Posterior cingulate gyrus (tissue), 11 donors: Measurements from ENCODE around the gene TUB.
A peak's percentile ranks its signal among the peaks of the same experiment; 100 is the strongest.

Source experiments
- DNase-seq, 10 donors: peaks; one replicate each; pipeline versions ENCODE4 v3.0.0 to v3.0.0-alpha.2; 2020 to 2021; ENCODE audit warnings: mixed read lengths in 3 of 10
- intact Hi-C: fragments of 100-400 bp; cut with DNase I; formaldehyde crosslinking; loops from one replicate; pipeline ENCODE4 v1.15.1; 2023

Gene TUB, protein sequence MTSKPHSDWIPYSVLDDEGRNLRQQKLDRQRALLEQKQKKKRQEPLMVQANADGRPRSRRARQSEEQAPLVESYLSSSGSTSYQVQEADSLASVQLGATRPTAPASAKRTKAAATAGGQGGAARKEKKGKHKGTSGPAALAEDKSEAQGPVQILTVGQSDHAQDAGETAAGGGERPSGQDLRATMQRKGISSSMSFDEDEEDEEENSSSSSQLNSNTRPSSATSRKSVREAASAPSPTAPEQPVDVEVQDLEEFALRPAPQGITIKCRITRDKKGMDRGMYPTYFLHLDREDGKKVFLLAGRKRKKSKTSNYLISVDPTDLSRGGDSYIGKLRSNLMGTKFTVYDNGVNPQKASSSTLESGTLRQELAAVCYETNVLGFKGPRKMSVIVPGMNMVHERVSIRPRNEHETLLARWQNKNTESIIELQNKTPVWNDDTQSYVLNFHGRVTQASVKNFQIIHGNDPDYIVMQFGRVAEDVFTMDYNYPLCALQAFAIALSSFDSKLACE

GRCh38 chr11:8080674-8081590, at the start of gene TUB:
Gene TUB (plus strand): TSS chr11:8081211. CDS start chr11:8081511, 300 bp downstream.
- intact Hi-C loops = loop anchor here (10.0 kb wide), 1 partner anchor 186 kb away; no protein-coding TSS in a partner anchor
- peak in 7 of 10 donors; percentile 36 to 92 (median 51) for DNase-seq

- intact Hi-C loops = loop anchor here (2.0 kb wide), 1 partner anchor 67 kb away; no protein-coding TSS in a partner anchor
- DNase-seq = no peak
Measured at GRCh38 chr11:8031248-8032115, 49.5 kb upstream of the TUB start.

DNA sequence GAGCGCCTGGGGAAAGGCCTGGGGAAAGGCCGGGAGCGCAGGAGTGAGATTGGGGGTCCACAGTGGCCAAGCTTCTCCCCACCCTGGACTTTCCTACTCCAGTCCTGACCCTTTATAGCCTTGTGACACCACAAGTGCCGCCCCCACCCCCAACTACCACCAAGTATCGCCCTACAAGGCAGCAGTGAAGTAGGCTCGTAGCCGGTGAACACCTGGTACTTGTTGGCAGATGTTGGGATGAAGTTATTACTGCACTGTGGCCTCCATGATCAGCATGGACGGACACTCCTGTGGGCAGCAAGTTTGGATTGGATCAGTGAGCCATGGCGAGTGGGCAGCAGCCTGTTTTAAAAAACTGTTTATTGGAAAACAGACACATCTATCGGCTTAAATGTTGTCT, 48.9 kb upstream of the TUB start:
- DNase-seq = no peak
- intact Hi-C loops = loop anchor here (2.0 kb wide), 1 partner anchor 67 kb away; no protein-coding TSS in a partner anchor

DNA sequence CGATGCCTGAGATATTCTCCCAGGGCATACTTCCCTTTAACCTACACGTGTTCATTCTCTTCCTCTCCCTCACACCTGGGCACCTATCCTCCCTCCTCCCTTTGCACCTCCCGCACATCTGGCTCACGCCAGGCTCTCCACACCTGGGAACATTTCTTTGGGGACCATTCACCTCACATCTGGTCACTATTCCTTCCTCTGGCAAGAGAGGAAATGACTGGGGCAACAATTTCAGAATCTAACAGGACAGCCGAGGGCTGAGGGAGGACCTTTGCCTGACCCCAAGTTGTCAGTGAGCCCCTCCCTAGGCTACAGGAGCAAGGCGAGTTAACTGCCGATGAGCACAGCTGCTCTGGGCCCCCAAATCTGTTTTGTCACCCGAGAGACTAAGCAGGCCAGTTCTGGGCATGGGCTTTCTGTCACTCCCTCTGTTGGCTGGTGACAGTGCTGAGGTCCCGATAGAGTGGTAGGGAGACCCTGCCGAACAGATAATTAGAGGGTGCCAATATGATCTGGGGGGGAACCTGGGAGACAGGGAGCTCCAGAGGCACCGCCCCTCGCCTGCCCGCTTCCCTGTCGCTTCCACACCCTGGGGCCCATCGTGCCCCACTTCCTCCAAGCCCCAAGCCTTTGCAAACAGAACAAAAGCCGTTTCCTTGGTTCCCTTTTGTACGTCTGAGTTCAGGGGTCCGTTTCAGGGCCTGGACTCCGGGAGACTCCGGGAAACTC, 48.3 kb upstream of the TUB start:
- no peak for DNase-seq
- intact Hi-C loops = loop anchor here (2.0 kb wide), 1 partner anchor 66 kb away; no protein-coding TSS in a partner anchor

GRCh38 chr11:8033305-8034105, 47.5 kb upstream of the TUB start:
- peak; percentile 58 to 96 (median 77) for DNase-seq
- intact Hi-C loops = loop anchor here (2.0 kb wide), 1 partner anchor 65 kb away; no protein-coding TSS in a partner anchor

DNA sequence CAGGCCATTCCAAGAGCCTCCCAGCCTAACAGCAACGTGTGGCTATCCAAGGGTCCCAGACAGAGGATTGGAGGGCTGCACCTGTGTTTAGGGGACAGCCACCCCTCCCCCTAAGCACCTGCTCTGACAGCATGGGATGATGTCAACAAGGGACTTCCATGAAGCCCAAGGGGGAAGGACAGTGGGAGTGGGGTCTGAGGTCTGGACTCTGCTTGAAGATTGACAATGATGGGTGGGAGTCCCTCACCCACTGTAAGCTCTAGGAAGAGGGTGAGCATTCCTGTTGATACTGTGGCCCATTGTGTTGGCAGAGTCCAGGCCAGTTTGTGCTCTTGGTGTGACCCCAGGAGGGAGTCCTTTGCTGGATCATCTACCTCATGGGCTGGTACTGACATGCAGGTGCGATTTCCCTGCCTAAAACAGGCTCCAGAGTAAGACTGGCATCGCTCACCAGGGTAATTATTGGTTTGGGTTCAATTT, 46.9 kb upstream of the TUB start:
- no peak for DNase-seq
- intact Hi-C loops = no loop called here

DNA sequence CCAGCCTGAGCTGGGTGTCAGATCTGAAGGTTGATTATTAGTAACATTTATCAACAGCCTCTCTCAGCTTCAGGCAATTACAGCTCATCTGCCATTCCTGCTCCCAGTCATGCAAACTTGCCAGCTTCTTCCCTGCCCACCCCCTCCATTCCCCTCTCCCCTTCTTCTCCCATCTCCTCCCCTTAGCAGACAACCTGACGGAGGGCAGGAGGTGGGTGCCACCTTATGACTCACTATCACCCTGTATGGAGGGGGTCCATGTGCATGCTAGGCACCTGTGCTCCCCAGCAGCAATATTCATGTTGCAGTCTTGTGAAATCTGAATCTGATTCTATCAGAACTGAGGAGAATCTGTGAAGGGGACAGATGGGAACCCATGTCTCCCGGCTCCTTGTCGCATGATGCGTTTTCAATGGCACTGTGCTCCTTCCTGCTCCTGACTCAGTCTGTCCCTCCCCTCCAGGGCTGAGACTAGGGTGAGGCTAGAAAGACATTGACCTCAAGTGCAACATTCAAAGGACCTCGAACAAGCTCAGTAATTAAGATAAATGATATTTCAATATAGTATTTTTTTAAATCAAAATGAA, 46.3 kb upstream of the TUB start:
- DNase-seq = no peak
- intact Hi-C loops = no loop called here

DNA sequence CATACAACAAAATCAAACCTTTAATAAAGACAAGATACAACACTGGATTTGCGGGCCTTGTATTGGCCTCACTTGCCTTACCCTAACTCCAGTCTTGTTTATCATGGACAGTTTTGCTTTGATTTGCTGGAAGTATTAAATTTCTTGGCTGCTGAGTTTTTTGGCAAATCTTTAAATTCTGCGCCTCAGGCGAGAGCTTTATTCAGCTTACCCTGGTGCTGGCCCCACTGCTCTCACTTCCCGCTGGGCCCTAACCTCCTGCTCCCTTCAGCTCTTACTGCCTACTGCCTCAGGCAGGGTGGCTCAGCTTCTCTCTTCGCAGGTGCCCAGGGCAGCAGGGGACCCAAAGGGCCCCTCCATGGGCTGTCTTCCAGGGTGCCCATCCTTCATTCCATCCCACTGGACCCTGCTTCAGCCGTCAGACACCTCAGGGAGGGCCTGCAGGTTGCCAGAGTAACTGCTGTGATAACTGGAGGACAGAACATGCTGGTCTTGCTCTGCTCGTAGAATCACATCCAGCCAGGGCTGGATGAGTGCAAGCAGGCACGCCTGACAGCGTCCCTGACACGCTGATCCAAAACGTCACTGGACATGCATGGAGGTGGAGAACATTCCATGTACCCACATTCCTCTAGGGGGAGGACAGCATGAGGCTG, 45.7 kb upstream of the TUB start:
- DNase-seq = no peak
- intact Hi-C loops = no loop called here

- no peak for DNase-seq
- intact Hi-C loops = no loop called here
Measured at GRCh38 chr11:8036002-8036802, 44.8 kb upstream of the TUB start.

GRCh38 chr11:8036986-8037385, 44.0 kb upstream of the TUB start:
- intact Hi-C loops = no loop called here
- no peak for DNase-seq

- intact Hi-C loops = no loop called here
- peak in 6 of 10 donors; percentile 55 to 92 (median 74) for DNase-seq
Measured at GRCh38 chr11:8038393-8038792, 42.6 kb upstream of the TUB start.

DNA sequence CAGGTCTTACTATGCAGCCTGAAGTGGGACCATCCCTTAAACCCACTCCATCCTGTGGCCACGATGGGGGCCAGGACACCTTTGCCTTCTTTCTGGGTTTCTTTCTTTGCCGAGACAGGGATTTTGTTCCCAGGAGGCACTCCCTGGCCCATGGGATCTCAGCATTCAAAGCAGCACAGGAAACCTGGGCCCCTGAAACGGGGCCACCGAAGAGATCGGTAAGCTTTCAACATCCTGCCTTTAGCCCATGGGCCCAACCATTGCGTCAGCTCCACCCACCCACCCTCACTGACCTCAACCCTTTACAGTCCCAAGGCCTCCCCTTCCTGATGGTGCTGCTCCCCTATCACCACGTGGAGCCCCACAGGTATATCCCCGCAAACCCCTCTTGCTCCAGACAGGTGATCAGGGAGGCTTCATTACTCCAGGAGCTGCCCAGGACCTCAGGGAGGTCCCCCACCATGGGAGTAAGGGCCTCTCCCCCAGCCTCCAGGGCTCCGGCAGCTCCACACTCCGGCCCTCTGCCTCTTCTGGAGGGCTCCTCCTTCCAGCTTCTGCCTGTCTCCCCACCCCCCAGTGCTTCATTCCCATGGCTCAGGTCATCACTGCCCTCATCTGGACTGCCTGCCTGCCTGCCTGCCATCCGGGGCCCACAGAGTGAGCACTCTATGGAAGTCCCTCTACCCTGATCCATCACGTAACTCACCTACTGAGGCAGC, 42.0 kb upstream of the TUB start:
- intact Hi-C loops = no loop called here
- DNase-seq = peak in 1 of 10 donors; percentile 81

GRCh38 chr11:8039530-8040260, 41.3 kb upstream of the TUB start:
- intact Hi-C loops = no loop called here
- DNase-seq = no peak

DNA sequence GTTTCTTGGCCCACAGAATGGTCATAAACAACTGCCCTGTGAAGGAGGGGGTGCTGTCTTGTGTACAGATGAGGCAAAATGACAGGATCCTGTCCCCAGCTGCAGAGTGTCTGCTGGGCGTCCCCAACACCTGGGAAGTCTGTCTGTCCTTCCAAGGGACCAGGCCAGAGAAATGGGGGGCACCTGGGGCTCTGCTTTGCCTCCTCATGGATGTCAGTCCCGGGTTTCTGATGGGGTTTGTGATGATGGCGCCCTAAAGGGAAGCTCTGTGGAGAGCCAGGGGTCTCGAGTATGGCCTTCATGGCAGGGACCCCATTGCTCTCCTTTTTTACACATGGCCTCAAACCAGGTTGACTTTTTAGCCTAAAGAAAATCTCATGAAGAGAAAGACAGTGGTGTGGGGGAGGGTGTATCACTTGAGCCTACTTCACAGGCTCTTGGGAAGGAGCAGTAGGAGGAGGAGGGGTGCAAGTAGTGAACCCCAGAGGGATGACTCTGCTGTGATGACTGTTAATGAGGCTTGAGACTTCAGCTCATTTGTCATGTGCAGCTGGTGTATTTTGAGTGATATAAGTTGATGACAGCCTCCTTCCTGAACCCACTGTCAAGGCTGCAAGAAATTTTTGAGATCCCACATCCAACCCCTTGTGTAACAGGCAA, 40.6 kb upstream of the TUB start:
- intact Hi-C loops = no loop called here
- DNase-seq = no peak

GRCh38 chr11:8040921-8041285, 40.1 kb upstream of the TUB start:
- no peak for DNase-seq
- intact Hi-C loops = no loop called here
